GM19397 (cell line): ENCODE measurements around the gene FH.

Experiments used
- ATAC-seq: cut with Tn5 transposase; IDR thresholded peaks from one replicate; pipeline ENCODE4 v1.9.1; 2021; ENCODE audit warnings: mild to moderate bottlenecking, moderate library complexity; ENCODE audit not compliant: unreplicated experiment

FH gene

DNA sequence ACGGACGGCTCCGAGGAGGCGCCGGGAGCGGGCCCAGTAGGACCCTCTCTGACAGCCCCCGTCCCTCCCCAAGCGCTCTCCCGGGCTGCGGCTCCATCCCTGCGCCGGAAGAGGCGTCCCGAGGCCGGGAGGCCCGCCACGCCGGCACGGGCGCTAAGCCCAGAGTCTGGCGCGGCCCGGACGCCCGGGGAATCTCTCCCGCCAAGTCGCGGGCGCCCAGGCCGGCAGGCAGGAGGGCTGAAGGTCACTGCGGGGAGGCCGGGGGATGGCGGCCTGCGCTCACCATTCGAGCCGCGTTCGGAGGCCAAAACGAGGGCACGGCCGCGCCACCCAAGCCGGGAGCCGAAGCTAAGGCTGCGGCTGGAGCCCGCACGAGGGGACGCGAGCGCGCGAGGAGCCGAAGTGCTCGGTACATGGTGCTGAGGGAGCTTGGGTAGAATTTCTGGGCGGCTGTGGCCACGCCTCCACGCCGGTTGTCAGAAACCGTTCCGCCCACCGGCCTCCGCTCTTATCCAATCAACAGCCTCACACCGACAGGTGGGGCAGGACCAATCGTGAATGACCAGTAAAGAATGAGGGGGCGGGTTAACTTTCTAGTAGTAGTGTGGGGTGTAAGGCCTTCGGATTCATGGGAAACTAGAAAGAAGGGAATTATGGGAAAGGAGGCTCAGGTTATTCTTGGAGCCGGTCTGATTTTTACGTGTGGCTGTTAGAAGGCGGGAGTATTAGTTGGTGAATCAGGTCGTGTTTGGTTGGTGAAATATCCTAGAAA, at the start of gene FH:
Gene FH, minus strand, starts transcription at position 448 of the 772 bp plus-strand sequence. Its CDS starts 33 bp downstream, at position 415.
- ATAC-seq = peak; percentile 99

DNA sequence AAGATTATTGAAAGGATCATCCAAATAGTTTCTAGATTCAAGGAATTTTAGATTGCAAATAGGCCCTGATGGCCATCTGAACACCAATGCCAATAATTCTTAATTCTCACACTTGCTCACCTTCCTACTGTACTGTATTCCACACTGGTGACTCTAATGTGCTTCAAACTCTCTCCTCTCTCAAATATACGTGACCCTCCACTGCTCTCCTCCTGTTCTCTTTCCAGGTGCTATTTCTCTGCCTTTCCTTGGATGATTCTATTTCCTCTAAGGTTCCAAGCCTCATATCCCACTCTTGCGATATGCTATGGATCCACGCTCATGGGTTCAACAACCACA, 41.3 kb upstream of the FH start:
- ATAC-seq = no peak

DNA sequence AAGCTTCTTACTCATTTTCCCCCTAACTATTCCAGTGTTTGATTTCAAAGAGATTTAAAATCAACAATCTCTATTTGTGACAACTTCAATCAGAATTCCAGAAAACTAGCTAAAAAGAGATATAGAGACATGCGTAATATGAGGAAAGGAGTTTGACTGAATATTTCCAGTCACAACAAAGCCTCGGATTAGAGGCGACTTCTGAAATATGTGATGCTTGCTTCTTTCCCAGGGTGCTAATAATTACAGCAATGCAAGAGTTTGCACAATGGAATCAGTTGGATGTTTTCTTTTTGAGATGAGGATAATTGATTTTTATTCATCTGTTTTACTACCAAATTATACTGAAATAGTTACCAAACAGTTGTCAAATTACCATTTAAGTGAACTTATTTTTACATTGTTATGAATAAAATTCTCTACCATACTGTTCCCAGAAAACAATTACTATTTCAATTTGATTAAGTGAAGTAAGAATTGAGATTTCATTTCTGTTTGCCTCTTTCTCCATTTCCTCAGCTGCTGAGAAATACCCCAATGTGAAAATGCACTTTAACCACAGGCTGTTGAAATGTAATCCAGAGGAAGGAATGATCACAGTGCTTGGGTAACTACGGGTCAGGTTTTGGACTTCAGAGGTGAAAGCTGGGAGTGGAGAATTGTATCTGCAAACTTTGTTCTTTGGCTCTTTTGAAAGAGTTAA, 40.7 kb upstream of the FH start:
- ATAC-seq = no peak

DNA sequence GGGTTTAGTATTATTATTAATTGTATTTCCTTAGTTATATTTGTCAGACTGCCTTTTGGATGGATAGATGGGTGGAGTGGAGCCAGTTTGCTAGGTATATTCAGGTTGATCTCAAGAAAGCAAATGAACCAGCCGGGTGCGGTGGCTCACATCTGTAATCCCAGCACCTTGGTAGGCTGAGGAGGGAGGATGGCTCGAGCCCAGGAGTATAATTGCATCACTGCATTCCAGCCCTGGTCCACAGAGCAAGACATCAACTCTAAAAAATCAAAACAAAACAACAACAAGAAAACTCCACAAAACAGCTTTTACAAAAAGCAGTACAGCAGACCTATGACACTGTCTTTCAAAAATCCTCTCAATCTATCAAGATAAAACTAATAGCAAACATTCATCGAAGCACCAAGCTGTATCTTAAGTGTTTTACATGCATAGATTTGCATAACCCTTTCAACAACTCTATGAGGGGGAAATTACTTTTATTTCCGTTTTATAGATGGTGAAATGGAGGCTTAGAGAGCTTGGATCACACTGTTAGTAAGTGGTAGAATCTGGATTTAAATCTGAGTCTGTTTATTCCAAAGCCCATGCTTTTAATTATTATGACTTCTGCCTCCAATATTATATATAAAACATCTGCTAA, 38.1 kb upstream of the FH start:
- no peak for ATAC-seq

DNA sequence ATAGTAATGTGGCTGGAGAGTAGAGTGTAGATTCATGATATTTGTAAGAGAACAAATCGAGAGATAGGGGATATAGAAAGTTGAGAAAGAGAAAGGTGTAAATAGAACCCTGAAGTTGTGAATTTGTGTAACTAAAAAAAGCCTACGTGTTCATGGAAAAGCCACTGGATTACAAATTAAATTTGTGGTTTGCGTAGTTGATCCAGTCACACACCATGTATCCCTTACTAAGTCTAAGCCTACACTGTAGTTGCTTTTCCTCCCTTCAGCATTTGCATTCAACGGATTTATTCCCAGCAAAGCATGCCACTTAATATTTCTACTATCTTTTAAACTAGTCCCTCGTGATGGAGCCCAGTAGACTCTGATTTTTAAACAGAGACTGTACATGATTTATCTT, 37.5 kb upstream of the FH start:
- ATAC-seq = no peak

DNA sequence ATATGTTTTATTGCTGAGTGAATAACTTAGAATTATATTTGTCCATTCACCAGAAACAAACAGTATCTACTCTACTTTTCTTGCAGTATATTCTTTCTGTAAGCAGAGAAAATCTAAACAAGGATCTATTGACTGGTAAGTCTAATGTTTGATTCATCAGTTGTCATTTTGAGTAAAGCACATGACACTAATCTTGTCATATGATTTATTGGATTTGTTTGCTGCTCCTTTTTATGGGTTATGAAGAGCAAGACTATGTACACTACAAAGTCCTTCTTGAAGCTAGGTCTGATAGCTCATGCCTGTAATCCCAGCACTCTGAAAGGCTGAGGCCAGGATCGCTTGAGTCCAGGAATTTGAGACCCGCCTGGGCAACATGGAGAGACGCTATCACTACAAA, 36.0 kb upstream of the FH start:
- no peak for ATAC-seq

DNA sequence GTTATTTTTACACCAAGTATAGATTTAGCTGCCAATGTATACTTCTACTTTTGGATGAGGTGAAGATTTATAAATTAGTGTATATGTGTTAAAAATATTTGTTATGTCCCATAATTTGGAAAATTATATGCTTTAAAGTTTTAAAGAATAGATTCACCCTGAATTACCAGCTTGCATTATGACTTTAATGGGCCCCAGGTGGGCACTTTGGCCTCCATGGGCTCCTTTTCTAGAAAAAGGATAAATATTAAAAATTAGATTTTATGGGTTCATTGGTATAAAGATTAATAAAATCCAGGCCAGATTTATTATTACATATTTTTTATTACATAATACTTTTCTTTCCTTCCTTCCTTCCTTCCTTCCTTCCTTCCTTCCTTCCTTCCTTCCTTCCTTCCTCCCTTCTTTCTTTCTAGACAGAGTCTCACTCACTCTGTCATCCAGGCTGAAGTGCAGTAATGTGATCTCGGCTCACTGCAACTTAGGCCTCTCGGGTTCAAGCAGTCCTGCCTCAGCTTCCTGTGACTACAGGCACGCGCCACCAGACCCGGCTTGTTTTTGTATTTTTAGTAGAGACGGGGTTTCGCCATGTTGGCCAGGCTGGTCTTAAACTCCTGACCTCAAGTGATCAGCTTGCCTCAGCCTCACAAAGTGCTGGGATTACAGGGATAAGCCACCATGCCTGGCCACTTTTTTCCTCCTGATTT, 34.5 kb upstream of the FH start:
- no peak for ATAC-seq

DNA sequence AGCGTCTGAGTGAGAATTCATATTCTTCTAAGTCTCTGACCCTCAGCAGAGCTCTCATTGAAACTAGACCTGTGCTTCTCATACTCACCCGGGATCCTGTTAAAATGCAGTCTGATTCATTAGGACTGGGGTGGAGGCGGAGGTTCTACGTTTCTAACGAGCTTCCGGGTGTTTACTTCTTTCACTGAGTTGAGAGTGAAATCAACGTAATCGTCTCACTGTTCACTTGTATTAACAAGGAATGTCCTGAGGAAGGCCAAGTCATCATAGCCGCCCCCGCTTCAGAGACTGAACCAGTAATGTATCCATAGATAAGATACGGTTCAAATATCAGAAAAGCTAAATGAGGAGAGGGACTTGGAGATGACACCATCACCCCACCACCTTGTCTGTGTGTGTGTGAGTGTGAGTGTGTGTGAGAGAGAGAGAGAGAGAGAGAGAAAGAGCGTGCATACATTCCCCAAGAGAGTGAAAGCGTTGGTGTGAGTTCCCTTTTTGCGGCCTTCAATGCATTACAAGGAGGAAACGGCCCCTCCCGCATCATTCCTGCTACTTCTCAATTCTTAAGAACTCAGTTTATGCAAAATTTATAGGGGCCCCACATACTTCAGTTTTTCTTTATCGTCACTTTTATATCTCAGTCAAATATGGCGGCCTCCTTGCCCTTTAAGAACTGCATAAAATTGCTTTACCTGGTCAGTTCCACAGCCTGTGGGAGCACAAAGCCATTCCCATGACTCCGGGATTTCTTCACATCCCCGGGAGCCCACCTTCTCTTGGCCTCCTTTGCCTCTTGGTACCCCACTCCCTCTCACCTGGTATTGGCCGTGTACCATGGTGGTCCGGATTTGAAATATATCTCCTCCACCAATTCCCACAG, 32.4 kb upstream of the FH start:
- peak; percentile 84 for ATAC-seq

DNA sequence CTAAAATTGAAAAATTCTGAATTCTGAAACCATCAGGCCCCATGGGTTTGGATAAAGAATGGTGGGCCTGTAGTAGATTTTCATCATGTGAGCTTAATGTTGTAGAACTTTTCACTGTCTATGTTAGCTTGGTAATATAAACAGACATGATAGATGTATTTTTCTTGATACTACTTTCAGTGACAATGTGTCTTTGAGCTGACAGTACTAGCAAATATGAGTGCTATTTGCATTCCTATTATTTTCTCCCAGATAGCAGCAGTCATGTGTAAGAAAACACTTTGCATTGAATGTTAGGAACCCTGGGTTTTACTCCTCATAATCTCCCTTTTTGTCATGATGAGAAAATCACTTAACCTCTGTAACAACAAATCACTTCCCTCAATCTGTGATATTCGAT, 30.8 kb upstream of the FH start:
- no peak for ATAC-seq

DNA sequence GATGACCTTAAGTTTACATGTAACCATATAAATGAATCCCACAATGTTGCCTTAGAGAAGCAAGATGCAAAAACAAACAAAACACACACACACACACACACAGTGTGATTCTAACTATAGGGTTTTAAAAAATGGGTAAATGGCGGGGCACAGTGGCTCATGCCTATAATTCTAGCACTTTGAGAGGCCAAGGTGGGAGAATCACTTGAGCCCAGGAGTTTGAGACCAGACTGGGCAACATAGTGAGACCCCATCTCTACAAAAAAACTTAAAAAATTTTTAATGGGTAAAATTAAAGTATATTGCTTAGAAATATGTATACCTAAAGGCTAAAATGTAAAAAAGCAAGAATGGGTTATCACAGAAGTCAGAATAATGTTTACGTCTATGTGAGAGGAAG, 28.5 kb upstream of the FH start:
- no peak for ATAC-seq

DNA sequence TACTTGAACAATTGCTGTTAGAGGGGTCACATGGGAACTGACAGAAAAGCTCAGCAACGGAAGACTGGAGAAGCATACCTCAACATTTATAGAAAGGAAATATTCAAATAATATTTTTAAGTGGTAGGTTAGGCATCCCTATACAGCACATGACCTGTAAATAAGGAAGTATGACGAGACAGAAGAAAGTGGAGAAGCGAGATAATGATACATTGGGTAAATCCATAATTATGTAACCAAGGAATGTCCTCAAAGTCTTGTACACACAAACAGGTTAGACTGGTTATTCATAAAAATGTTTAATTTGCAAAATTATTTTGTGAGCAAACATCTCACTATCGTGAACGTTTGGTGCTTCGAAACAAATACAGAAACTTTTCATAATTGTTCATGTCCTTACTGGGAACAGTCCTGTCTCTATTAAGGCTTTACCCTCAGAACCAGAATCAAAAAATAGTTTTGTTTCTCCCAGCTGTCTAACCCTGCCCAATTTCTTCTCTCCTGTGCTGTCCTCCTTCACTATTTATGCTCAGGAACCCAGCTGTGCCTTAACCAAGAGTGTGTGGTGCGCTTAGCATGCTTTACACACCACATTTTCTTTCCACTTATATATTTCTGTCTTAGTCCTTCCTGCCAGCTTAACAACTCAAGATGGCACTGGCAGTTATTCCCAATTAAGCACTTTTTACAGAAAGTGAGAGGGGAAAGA, 22.8 kb upstream of the FH start:
- no peak for ATAC-seq

DNA sequence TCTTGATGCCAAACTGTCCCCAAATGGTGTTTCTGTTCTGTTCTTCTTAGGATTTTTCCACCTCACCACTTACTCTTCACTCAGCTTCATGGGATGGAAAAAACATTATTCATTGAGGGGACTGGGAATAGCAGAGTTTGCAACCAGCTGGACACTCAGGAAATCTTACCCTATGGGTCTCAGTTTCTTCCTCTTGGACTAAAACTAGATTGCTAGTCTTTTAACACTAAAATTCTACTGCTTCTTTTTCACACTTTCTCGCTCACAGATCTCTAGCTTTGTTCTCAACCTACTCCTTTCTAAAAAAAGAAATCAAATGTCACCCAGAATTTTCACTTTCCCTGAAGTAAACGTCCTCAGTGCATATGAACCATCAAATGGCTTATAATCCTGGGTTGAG, 17.4 kb upstream of the FH start:
- ATAC-seq = no peak

DNA sequence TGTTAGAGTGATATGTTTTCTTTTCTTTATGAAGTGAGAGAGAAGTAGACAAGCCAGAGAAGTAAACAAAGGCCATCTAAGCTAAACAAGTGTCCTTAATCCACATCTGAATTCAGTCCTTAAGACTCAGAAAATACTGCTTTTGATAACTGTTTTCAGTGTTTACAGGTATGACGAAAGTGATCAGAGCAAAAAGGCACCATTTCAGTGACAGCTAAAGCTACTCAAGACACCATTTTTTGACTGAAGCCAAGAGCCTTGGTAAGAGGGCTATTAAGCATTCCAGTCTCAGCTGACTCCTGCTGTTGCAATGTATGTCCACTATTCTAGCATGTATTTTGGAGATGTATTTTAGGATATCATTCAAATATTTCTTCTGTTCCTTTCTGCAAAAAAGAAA, 16.7 kb upstream of the FH start:
- no peak for ATAC-seq

DNA sequence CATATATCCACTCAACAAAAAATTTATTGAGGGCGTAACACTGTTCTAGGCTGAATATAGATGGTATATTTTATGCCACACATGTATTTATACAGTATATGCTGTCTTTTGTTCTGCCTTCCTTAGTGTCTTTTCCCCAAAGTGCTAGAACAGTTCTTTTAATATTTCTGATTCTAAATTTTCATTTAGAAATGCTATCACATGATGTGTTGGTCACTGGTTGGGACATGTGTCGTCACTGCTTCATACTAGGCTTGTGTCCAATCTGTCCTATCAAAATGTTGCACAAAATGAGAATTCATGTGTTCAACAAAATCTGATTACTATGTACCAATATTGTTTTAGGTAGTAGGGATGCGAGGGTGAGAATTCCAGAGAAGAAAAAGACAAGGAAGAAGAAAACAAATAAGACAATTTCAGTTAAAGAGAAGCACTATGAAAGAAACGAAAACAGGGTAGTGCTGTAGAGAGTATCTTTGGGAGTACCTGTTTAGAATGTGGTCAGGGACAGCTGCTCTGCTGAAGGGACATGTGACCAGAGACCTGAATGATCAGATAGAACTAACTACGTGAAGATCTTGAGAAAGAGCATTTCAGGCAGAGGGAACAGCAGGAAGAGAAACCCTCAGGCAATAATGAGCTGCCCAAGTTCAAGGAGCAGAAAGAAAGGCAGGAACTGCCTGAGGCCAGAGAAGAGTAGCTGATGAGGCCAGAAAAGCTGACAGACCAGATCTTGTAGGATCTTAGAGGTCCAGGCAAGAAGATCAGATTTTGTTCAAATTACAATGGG, 14.0 kb upstream of the FH start:
- ATAC-seq = peak; percentile 34

DNA sequence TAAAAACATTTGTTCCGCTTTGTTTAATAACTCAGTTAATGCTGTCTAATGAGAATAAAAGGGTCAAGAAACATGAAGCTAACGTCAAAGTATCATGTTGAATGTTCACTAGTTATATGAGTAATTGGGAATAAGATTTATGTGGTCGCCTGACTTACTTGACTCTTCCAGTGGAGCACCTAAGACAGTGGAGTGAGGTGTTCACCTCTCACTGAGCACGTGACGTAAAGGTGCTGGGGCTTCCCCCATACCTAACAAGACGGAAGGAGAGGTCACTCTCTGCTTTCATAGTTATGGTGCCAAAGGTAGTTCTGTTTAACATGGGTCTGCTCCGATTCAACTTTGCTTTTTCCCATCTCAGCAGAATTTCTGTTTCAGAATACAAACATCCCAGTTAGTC, 13.3 kb upstream of the FH start:
- ATAC-seq = peak; percentile 61

DNA sequence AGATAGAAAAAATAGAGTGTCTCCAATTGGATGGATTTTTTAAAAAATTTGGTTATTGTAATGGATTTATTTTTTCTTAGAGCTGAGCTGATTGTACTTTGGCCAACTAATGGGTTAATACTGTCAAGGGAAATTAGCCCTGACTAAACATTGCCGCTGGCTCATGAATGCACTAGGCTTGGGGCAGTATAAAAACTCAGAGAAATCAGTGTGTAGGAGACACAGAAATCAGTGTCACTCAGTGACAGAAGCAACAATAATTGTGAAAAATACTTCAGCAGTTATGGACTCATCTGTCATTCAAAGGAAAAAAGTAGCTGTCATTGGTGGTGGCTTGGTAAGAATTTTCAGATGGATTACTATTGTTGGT, 12.6 kb upstream of the FH start, which contains the start of gene KMO:
Gene KMO, plus strand, starts transcription at position 217 of the 370 bp plus-strand sequence. Its CDS starts 67 bp downstream, at position 284.
- ATAC-seq = peak; percentile 37

DNA sequence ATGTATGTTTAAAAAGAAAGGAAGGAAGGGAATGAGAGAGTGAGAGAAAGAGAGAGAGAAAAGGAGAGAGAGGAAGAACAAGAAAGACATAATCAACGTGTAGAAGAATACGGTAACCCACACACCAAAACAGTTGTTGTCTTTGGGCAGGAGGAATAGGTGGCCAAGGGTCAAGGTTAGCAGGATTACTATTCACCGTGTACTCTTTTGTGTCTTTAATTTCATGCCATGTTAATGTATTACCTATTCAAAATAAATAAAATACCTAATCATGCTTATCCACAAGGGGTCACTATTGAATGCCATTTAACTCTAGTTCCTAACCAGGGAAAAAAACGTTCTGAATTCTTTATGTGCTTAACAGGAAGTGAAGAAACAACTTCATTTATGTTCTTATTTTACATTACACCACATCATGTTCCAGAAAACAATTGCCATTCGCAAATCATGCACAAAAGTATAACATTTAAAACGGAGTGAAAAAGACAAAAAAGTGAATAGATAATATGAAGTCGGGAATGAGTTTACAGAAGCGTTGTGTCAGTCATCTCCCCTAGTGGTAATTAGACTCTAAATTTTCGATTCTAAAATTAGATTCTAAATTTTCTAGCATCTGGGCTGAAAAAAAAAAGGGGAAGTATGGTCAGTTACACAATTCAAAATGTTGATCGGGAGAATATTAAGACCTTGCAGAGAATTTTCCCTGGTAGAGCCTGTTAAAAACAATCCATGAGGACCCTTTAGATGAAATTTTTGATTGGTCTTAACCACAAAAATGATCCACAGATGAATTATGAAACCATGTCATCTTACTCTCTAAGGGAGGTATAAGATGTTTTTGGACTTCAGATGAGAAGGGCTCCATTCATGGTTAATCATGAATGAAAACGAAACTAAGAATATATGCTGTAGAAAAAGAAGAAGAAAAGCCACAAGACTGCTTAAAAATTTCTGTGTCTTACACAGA, 11.9 kb upstream of the FH start:
- peak; percentile 60 for ATAC-seq

DNA sequence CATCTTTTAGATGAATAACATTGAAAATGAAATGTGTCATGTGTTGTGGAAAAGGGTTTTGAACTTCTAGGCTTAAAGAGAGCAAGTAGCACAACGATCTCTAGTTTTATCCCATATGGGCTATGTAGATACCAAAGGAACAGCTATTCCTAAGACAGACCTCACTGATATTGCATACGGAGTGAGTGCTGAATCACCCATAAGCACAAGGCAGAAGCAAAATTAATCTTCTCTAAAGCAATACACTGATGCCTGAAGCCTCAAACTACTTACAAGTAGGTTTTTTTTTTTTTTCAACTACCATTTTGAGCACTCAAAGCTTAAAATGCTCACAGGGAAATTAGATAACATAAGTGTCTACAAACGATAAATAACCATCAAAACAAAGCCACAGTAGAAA, 7.6 kb upstream of the FH start:
- ATAC-seq = no peak
